ENCODE measurements around the gene KRT31.

DNA sequence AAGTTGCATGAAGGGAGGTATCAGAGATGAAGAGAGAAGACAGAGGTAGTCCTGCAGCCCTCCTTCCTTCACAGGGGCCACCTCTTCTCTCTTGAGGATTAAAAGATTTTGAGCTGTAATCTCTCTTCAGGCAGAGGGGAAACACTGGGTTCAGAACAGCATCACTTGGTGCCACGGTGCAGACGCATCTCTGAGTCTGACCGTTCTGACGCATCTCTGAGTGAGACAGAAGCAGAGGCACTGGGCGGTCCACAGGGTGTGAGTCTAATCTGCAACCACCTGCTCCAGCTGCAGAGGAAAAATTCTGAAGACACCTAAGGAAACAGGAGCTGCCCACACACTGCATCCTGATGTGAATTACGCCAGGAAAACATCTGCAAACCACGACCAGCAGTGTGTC is 32.3 kb upstream of the KRT31 start:
- TF ChIP-seq, protein P1, sequence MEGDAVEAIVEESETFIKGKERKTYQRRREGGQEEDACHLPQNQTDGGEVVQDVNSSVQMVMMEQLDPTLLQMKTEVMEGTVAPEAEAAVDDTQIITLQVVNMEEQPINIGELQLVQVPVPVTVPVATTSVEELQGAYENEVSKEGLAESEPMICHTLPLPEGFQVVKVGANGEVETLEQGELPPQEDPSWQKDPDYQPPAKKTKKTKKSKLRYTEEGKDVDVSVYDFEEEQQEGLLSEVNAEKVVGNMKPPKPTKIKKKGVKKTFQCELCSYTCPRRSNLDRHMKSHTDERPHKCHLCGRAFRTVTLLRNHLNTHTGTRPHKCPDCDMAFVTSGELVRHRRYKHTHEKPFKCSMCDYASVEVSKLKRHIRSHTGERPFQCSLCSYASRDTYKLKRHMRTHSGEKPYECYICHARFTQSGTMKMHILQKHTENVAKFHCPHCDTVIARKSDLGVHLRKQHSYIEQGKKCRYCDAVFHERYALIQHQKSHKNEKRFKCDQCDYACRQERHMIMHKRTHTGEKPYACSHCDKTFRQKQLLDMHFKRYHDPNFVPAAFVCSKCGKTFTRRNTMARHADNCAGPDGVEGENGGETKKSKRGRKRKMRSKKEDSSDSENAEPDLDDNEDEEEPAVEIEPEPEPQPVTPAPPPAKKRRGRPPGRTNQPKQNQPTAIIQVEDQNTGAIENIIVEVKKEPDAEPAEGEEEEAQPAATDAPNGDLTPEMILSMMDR (IDR thresholded peaks at IDR 0.05), result no peak
- no peak for TF ChIP-seq POLR2A (IDR thresholded peaks at IDR 0.05)
